Measurements from ENCODE around the gene WDPCP.

DNA sequence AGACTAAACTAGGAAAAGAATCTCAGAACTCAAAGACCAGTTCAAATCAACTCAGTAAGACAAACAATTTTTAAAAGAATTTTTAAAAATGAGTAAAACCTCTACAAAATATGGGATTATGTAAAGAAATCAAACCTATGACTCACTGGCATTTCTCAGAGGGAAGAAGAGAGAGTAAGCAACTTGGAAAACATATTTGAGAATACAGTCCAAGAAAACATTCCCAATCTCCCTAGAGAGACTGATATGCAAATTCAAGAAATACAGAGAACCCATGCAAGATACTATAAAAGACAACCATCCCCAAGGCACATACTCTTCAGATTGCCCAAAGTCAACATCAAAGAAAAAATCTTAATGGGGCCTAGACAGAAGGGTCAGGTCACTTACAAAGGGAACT, 162.7 kb downstream of the WDPCP start:
- TF ChIP-seq, protein P1, sequence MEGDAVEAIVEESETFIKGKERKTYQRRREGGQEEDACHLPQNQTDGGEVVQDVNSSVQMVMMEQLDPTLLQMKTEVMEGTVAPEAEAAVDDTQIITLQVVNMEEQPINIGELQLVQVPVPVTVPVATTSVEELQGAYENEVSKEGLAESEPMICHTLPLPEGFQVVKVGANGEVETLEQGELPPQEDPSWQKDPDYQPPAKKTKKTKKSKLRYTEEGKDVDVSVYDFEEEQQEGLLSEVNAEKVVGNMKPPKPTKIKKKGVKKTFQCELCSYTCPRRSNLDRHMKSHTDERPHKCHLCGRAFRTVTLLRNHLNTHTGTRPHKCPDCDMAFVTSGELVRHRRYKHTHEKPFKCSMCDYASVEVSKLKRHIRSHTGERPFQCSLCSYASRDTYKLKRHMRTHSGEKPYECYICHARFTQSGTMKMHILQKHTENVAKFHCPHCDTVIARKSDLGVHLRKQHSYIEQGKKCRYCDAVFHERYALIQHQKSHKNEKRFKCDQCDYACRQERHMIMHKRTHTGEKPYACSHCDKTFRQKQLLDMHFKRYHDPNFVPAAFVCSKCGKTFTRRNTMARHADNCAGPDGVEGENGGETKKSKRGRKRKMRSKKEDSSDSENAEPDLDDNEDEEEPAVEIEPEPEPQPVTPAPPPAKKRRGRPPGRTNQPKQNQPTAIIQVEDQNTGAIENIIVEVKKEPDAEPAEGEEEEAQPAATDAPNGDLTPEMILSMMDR (IDR thresholded peaks at IDR 0.05; ENCODE audit: control extremely low read depth in 1 of 3, insufficient read depth in 1 of 3, low read depth in 1 of 3, low read length in 3 of 3), result no peak
- TF ChIP-seq RFX5 (IDR thresholded peaks at IDR 0.05; ENCODE audit: borderline replicate concordance, low read depth, low read length), result no peak
- TF ChIP-seq TAF1 (IDR thresholded peaks at IDR 0.05; ENCODE audit: low read depth, low read length), result no peak
- no peak for TF ChIP-seq POLR2A (IDR thresholded peaks at IDR 0.05; ENCODE audit: control extremely low read depth in 1 of 2, low read depth in 2 of 2, low read length in 2 of 2)
- no peak for TF ChIP-seq SAP30 (IDR thresholded peaks at IDR 0.05; ENCODE audit: insufficient read depth, insufficient replicate concordance, low read length)
- no peak for TF ChIP-seq NANOG (IDR thresholded peaks at IDR 0.05; ENCODE audit: insufficient read depth, low read depth, low read length, poor library complexity, severe bottlenecking)
- no peak for TF ChIP-seq POLR2AphosphoS5 (IDR thresholded peaks at IDR 0.05; ENCODE audit: low read depth, low read length)
